Ovary (tissue), 9 donors: ENCODE measurements around the gene ABCA10. TPM values are rescaled to one million over a fixed set of nuclear protein-coding genes. Genes with fewer than 3 reads are reported as not detected.
"Not testable (repeated sequence)": the region's sequence is repeated elsewhere in the genome, so short reads cannot be mapped to it uniquely, and the experiment has no call there.

Source experiments
- DNase-seq, 5 donors: peaks; one replicate each; pipeline ENCODE4 v3.0.0-alpha.2; 2019 to 2020
- H3K27ac ChIP-seq, 2 donors: fragments of 200-600 bp; one replicate each; pipeline versions ENCODE4 v1.5.1 to v1.8.0; 2019 to 2022
- H3K27me3 ChIP-seq: fragments of 200-600 bp; one replicate; pipeline ENCODE4 v1.8.0; 2022
- H3K36me3 ChIP-seq: fragments of 200-600 bp; sonication (generic); one replicate; pipeline ENCODE4 v1.5.1; 2019
- H3K4me1 ChIP-seq: one replicate; pipeline ENCODE4 v1.8.1; 2013; ENCODE audit warnings: mild to moderate bottlenecking, moderate library complexity; ENCODE audit not compliant: insufficient read depth
- H3K4me3 ChIP-seq: fragments of 200-600 bp; sonication (generic); one replicate; pipeline ENCODE4 v1.5.1; 2017
- H3K9me3 ChIP-seq, 2 donors: fragments of 200-600 bp in 1 of 2; sonication (generic) in 1 of 2; one replicate each; pipeline versions ENCODE4 v1.5.1 to v1.8.1; 2013 to 2019; ENCODE audit warnings: mild to moderate bottlenecking in 1 of 2, moderate library complexity in 1 of 2
- CTCF ChIP-seq, 3 donors: fragments of 450-650 bp in 2 of 3; fragments of 200-600 bp in 1 of 3; IDR thresholded peaks; one replicate each; pipeline versions ENCODE4 v1.5.1 to v1.8.0; 2016 to 2022; ENCODE audit warnings: antibody characterized with exemption in 3 of 3, mild to moderate bottlenecking in 1 of 3
- EP300 ChIP-seq: sonication (generic); formaldehyde crosslinking; IDR thresholded peaks from one replicate; pipeline ENCODE4 v1.6.1; 2017; ENCODE audit warnings: antibody characterized with exemption
- POLR2A ChIP-seq: fragments of 450-650 bp; IDR thresholded peaks from one replicate; pipeline ENCODE4 v1.6.1; 2017; ENCODE audit warnings: antibody characterized with exemption, mild to moderate bottlenecking, moderate library complexity
- WGBS, 3 donors: extraction: QIAGEN DNeasy Blood & Tissue Kit in 1 of 3; methylation state at CpG; one replicate each; pipeline versions ENCODE4 v1.1.5 to v1.1.7; 2013 to 2017; 5-methylcytosine and 5-hydroxymethylcytosine counted together
- intact Hi-C, 4 donors: fragments of 100-400 bp; cut with DNase I; formaldehyde crosslinking; loops; one replicate each; pipeline versions ENCODE4 v1.11.0 to v1.15.1; 2022 to 2023
- polyA plus RNA-seq, 2 donors: library from polyadenylated mRNA; stranded (reverse); fragments of 200-250 nt in 1 of 2; fragments of 350-450 nt in 1 of 2; fragmentation: Illumina TruSeq in 1 of 2; extraction: RNeasy Lipid Tissue Mini Kit (QIAGEN cat#74804) in 1 of 2; gene quantifications; one replicate each; pipeline ENCODE4 v1.2.3, GENCODE V29; 2013 to 2014
- total RNA-seq, 7 donors: library from RNA; depleted of rRNA in 2 of 7; stranded (reverse); fragments of >200 nt in 2 of 7; fragmentation: NEBNext Ultra II Directional in 3 of 7; extraction: Animal tissue kit (Norgen Biotek cat#: 25700) in 3 of 7; gene quantifications; one replicate each; pipeline versions ENCODE4 v1.1.0 to v1.2.4, GENCODE V29; 2016 to 2023
- donor health status: DM: no; HTN: no; CAD: no; lungs with moderate emphysema.
- donor health status: DM: no; HTN: no; CAD: no.
- donor health status: Bipolar disorder and iron deficiency.
- donor health status: DM: yes; HTN: yes; CAD: no.
- donor health status: DM: no; HTN: no; CAD: no.
- donor health status: DM: yes; HTN: yes; CAD: no.

ABCA10 gene
- total and polyA plus RNA-seq, 9 donors: 18.8 to 65.7 (median 32.0) TPM

- H3K36me3 ChIP-seq: no peaks in the 10 kb centered on the region
- H3K4me1 ChIP-seq: no peaks in the 10 kb centered on the region
- intact Hi-C loops: no loop called here
- TF ChIP-seq EP300 (no peak), POLR2A (no peak), CTCF (IDR thresholded peaks at IDR 0.05) (no peak)
- H3K9me3 ChIP-seq: no peaks in the 10 kb centered on the region
- H3K27ac ChIP-seq: no peak overlapping the region
- no peaks in the 10 kb centered on the region for H3K27me3 ChIP-seq
- no peak for DNase-seq
- H3K4me3 ChIP-seq: no peak overlapping the region
Measured at GRCh38 chr17:69170377-69170776, 58.2 kb downstream of the ABCA10 start.

- intact Hi-C loops, H3K4me1 ChIP-seq, DNase-seq, H3K9me3 ChIP-seq, H3K36me3 ChIP-seq, H3K4me3 ChIP-seq, H3K27ac ChIP-seq, H3K27me3 ChIP-seq: not testable (repeated sequence)
Measured at GRCh38 chr17:69168642-69169041, 60.0 kb downstream of the ABCA10 start.

- TF ChIP-seq CTCF (IDR thresholded peaks at IDR 0.05): no peak
- no peak for TF ChIP-seq EP300
- TF ChIP-seq POLR2A: no peak
- no peak overlapping the region for H3K4me3 ChIP-seq
- no peaks in the 10 kb centered on the region for H3K4me1 ChIP-seq
- no peaks in the 10 kb centered on the region for H3K27me3 ChIP-seq
- WGBS, 3 donors: 90 to 96% (median 94%) methylated on average over 2 of the region's 2 CpGs
- no peaks in the 10 kb centered on the region for H3K9me3 ChIP-seq
- H3K36me3 ChIP-seq: no peaks in the 10 kb centered on the region
- H3K27ac ChIP-seq: no peak overlapping the region
- intact Hi-C loops: no loop called here
- no peak for DNase-seq
Measured at GRCh38 chr17:69166957-69167356, 61.7 kb downstream of the ABCA10 start.

GRCh38 chr17:69164206-69164605 is 64.4 kb downstream of the ABCA10 start:
- Histone ChIP-seq H3K4me1 (no peaks in the 10 kb centered on the region), H3K4me3 (no peak overlapping the region), H3K27me3 (no peaks in the 10 kb centered on the region), H3K36me3 (no peaks in the 10 kb centered on the region), H3K27ac (no peak overlapping the region), H3K9me3 (no peaks in the 10 kb centered on the region)
- no peak for DNase-seq
- intact Hi-C loops: no loop called here
- no peak for TF ChIP-seq CTCF (IDR thresholded peaks at IDR 0.05)

GRCh38 chr17:69159418-69159817 is 69.2 kb downstream of the ABCA10 start:
- TF ChIP-seq EP300 (no peak), POLR2A (no peak), CTCF (IDR thresholded peaks at IDR 0.05) (no peak)
- intact Hi-C loops: loop anchor here in 1 of 4 donors (10.0 kb wide), 1 partner anchor 55 kb away; no protein-coding TSS in a partner anchor
- no peaks in the 10 kb centered on the region for H3K27me3 ChIP-seq
- H3K4me1 ChIP-seq: no peaks in the 10 kb centered on the region
- DNase-seq: no peak
- no peak overlapping the region for H3K27ac ChIP-seq
- no peaks in the 10 kb centered on the region for H3K36me3 ChIP-seq
- no peaks in the 10 kb centered on the region for H3K9me3 ChIP-seq
- no peak overlapping the region for H3K4me3 ChIP-seq
